ENCODE data around the gene PGM2.

- TF ChIP-seq POLR2AphosphoS5 (IDR thresholded peaks at IDR 0.05; ENCODE audit: low read depth, low read length) (no peak), REST (IDR thresholded peaks at IDR 0.05; ENCODE audit: insufficient read depth in 1 of 2, low read depth in 2 of 2, low read length in 2 of 2) (no peak), FOXP2 (optimal IDR thresholded peaks at IDR 0.05; ENCODE audit: borderline replicate concordance, extremely low read depth, extremely low read length, insufficient read depth) (no peak), TAF1 (IDR thresholded peaks at IDR 0.05; ENCODE audit: borderline replicate concordance, insufficient read depth, low read length) (no peak), SIN3A (IDR thresholded peaks at IDR 0.05; ENCODE audit: borderline replicate concordance, insufficient read depth, low read length) (no peak)
These were observed 34.2 kb upstream of the PGM2 start for GRCh38 chr4:37792241-37792640.

Data from PFSK-1 (cell line).